Hematopoietic multipotent progenitor cell (in vitro differentiated cells): Measurements from ENCODE around the gene MTF1. TPM values are rescaled to one million over a fixed set of nuclear protein-coding genes. Genes with fewer than 3 reads are reported as not detected.

Experiments
- DNase-seq, 3 donors: peaks; one replicate each; pipeline ENCODE4 v3.0.0-alpha.2; 2011 to 2015; ENCODE audit warnings: low read depth in 2 of 3, low spot score in 2 of 3
- total RNA-seq: library from RNA; depleted of rRNA; stranded (reverse); fragments of >200 nt; gene quantifications from one replicate; pipeline ENCODE4 v1.2.3, GENCODE V29; 2012

The MTF1 gene
- total RNA-seq, 1 donor: 3.0 TPM

- no peak for DNase-seq
Measured at GRCh38 chr1:37839676-37840075, 19.7 kb downstream of the MTF1 start.

DNA sequence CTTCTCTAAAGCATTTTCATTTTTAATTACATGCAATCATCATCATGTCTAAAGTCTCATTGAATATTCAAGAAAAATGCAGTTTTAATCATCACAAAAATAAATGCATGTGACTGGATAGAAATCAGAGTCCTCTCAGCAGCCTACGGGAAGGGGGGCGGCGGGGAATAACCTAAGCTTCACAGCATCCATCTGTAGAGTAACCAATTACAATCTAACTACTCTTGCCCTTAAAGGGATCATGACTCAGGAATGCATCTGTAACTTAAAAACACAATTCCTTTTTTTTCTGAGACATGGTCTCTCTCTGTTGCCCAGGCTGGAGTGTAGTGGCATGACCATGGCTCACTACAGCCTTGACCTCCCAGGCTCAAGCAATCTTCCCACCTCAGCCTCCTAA lies 22.6 kb downstream of the MTF1 start:
- no peak for DNase-seq

DNA sequence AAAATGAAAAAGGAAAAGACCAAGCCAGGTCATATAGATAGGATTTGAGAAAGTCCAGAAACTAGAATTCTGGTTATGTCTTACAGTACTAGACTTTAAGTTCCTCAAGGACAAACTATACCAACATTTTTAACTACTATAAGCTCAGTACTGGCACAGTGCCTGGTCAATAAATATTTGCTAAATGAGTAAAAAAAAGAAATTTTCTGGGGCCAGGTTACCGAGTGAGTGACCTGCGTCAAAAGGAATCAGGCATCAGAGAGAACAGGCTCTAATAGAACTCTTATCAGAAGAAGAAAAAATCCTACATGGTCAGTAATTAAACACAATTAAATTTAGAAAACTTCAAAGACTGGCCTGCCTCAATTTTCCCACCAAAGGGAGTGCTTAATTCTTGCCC lies 27.6 kb downstream of the MTF1 start:
- no peak for DNase-seq

DNA sequence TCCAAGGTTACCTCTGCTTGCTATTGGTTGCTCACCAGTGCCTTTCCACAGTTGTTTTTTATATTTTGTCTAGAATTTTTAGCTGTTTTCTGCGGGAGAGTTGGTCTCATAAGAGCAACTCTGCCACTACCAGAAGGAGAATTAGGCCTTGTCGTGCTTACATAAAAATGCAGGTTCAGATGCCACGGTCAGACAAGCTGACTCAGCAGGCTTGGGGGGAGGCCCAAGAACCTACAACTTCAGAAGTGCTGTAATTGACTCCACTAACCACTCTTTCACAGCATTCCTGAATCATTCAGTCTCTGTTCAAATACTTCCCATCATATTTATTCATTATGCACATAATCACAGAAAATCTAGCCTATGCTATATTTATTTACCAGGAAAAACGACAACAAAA lies 28.3 kb downstream of the MTF1 start:
- DNase-seq: no peak

- no peak for DNase-seq
Measured at GRCh38 chr1:37828410-37829074, 30.9 kb downstream of the MTF1 start.

DNA sequence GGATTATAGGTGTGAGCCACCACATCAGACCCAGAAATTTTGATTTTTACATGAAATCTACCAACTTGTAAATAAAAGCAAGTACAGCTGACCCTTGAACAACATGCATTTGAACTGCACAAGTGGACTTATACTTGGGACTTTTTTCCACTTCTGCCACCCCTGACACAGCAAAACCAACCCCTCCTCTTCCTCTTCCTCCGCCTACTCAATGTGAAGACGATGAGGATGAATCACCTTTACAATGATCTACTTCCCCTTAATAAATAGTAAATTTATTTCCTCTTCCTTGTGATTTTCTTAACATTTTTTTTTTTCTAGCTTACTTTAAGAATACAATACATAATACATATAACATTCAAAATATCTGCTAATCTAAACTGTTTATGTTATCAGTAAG lies 33.9 kb downstream of the MTF1 start:
- no peak for DNase-seq

DNA sequence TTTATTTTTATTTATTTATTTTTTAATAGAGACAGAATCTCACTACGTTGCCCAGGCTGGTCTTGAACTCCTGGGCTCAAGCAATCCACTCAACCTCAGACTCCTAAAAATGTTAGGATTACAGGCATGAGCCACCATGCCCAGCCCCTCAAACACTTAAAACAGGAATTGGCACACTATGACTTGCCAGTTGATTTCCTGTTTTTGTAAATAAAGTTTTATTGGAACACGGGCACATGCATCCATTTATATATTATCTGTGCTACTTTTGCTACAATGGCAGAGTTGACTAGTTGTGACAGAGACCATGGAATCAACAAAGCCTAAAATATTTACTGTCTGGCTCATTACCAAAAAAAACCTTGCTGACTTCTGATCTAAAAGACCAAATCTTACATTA lies 35.4 kb downstream of the MTF1 start:
- DNase-seq: no peak

GRCh38 chr1:37822906-37823815 lies 36.2 kb downstream of the MTF1 start:
- DNase-seq: no peak

GRCh38 chr1:37821481-37821880 lies 37.9 kb downstream of the MTF1 start:
- no peak for DNase-seq

DNA sequence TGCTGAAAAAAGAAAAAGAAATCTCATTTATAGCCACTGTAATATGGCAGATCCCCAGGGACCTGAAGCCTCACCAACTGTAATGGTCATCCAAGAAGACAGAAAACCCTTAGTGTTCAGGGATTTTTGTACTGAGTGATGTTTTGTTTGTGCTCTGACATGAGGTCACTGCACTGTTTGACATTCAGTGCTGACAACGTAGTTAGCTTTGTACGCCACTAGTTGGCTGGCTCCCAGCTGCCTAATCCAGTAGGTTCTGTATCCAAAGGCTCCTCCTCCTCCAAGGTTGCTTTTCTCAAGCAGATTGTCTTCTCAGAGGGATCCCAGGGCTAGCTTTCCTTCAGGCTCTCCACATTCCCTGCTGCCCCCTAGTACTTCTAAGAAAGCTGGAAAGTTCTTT lies 41.9 kb downstream of the MTF1 start:
- no peak for DNase-seq

DNA sequence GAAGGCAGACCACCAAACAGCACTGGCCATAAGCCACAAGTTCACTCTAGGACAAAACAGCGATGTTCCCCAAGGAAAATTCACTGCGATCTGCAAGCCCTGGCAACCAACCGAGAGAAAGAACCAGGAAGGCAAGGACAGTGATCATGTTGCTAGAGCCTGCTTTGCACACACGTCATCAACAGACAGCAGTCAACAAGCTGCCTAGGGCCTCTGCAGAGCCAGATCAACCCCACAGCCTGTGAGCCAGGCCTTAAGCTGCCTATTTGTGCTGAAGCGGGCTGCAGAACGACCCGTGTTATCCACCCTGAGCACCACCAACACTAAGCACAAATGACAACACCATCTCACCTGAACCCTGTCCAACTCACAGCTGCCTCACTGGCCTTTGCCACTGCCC lies 45.1 kb downstream of the MTF1 start:
- DNase-seq: no peak

DNA sequence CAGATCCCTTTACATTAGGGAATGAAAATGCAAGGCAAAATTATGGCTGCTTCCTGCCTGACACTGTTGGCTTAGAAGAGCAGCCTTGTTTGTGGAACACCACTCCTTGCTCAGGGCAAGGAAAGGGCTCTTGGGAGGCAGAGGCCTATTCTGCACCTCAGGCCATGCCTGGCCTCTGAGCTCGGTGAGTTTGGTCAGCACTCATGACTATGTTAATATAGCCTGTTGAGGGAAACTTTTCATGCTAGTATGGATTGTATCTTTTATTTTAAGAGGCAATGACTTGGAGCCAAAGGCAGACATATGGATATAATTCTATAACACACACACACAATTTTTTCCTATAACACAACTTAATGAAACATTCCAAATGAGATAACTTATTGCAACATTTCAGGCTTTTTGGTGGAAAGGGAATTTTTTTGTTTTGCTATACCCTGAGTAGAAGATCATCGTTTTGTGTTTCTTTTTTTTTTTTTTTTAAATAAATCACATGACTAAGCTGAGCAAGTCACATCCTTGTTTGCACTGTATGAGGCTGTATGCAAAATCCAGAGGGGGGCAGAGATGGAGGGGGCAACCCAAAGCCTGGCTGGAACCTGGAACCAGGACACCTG lies 45.8 kb downstream of the MTF1 start:
- no peak for DNase-seq

- peak in 2 of 3 donors; percentile 63 to 78 for DNase-seq
Measured at GRCh38 chr1:37811027-37811655, 48.3 kb downstream of the MTF1 start.

GRCh38 chr1:37809942-37810341 lies 49.5 kb downstream of the MTF1 start:
- no peak for DNase-seq

DNA sequence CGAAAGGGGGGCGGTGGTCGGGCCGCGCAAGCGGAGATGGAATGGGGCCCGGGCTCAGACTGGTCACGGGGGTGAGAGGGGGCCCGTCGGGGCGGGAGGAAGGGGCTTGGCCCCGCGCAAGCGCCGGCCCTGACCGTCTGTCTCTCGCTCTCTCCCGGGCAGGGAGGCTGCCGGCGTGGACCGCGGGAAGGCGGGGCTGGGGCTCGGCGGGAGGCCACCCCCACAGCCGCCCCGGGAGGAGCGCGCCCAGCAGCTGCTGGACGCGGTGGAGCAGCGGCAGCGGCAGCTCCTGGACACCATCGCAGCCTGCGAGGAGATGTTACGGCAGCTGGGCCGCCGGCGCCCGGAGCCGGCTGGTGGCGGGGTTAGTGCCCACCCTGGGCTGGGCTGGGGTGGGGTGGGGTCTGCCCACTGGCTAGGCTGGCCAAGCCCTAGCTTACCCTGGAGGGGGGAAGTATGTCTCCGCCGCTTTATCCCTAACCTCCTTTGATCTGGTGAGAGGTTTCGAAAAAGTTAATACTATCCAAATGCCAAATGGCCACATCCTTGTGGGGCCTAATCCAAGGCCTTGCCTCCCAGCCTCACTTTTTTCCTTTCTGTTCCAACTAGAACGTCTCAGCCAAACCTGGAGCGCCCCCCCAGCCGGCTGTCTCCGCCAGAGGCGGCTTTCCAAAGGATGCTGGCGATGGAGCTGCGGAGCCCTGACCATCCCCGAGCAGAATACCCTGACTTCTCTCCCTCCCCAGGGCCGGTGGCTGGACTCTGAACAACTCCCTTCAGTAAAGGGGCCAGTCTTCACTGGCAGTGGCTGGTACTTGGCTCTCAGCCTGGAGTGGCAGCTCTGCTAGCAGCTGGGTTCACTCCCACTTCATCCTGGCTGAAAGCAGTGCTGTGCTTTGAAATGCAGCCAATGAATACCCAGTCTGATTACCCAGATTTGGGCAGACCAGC lies 50.7 kb downstream of the MTF1 start:
- peak in 1 of 3 donors; percentile 24 for DNase-seq

DNA sequence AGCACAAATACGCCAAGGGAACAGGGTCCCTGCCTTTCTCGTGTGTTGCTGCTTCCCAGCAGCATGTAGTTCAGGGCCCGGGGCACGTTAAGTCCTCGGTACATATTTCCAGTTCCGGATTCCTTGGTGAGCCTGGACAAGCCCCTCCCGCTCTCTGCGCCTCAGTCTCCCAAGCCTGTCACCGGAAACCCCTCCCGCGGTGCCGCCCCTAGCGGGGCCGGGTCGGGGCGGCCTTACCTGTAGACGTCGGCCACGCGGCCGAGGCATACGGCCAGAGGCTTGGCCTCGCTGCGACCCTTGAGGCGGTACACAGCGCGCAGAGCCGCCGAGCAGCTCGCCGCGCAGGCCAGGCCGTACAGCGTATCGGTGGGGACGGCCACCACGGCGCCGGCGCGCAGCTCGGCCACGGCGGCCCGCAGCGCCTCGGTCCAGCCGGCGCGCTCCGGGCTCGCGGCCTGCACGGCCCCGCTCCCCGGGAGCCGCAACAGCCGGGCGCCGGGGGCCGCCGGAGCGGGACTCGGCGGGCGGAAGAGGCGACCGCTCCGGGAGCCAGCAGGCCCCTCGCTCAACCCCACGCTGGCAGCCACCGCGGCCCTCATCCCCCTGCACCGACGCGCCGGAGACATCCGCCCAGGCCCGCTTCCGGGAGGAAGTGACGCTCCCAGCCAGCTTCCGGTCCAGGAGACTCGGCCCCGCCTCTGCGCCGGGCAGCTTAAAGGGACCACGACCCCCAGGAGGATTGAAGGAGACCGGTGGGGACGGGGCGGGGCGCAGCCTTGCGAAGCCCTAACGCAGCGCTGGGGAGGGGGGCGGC lies 51.6 kb downstream of the MTF1 start, which contains the start of the genes C1orf122 and YRDC:
Gene C1orf122 (plus strand): TSS at position 236 of the 814 bp plus-strand sequence. CDS start 615 bp downstream, outside the sequence.
Gene YRDC (minus strand): TSS at position 654 of the 814 bp plus-strand sequence. CDS start 28 bp downstream, at position 626.
- peak; percentile 64 to 97 (median 95) for DNase-seq

DNA sequence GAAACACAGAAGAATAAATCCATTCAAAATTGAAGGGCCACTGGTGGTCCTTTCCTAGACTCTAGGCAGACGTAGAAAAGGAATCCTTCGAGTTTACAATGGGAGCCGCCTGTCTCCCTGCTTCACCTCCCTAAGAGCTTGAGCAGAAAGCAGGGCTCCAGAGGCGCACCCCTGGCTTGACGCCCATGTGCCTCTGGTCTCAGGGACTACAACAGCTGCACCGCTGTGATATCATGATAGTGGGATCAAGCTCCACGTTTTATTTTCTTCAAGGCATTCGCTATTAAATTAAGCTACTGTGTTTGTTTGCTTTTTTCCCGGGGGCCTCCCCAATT lies 52.2 kb downstream of the MTF1 start:
- peak in 1 of 3 donors; percentile 24 for DNase-seq

GRCh38 chr1:37802439-37802838 lies 57.0 kb downstream of the MTF1 start:
- DNase-seq: no peak

- no peak for DNase-seq
Measured at GRCh38 chr1:37797750-37798345, 61.5 kb downstream of the MTF1 start.
